ENCODE measurements around the gene SLC35F3.

GRCh38 chr1:233863901-233864545, 40.5 kb upstream of the SLC35F3 start:
- TF ChIP-seq, protein P1, sequence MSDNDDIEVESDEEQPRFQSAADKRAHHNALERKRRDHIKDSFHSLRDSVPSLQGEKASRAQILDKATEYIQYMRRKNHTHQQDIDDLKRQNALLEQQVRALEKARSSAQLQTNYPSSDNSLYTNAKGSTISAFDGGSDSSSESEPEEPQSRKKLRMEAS (IDR thresholded peaks at IDR 0.05; ENCODE audit: low read depth): no peak
- TF ChIP-seq CTCF (IDR thresholded peaks at IDR 0.05) (no peak), FOSL2 (IDR thresholded peaks at IDR 0.05; ENCODE audit: borderline replicate concordance, low read depth) (no peak), ELF1 (IDR thresholded peaks at IDR 0.05) (no peak), JUND (IDR thresholded peaks at IDR 0.05) (no peak), EP300 (IDR thresholded peaks at IDR 0.05; ENCODE audit: borderline replicate concordance in 1 of 2, low read depth in 1 of 2, low read length in 1 of 2) (no peak), TAF1 (IDR thresholded peaks at IDR 0.05; ENCODE audit: borderline replicate concordance, low read depth, low read length) (no peak), RAD21 (IDR thresholded peaks at IDR 0.05; ENCODE audit: low read length) (no peak), REST (IDR thresholded peaks at IDR 0.05; ENCODE audit: low read depth, low read length) (no peak)

Measured in SK-N-SH (cell line).